Fibroblast of lung (primary cell): ENCODE measurements around the gene S100A12. TPM values are rescaled to one million over a fixed set of nuclear protein-coding genes. Genes with fewer than 3 reads are reported as not detected.

Experiments used
- DNase-seq, 2 donors: peaks; one replicate each; pipeline versions ENCODE4 v3.0.0 to v3.0.0-alpha.2; 2010; ENCODE audit warnings: low read depth in 2 of 2
- H2AFZ ChIP-seq: 2 replicates; pipeline ENCODE4 v1.5.1; 2012; ENCODE audit warnings: low read length, control low read depth, inconsistent platforms
- H3K27ac ChIP-seq: 2 replicates; pipeline ENCODE4 v1.5.1; 2011; ENCODE audit warnings: low read length, control low read depth; ENCODE audit not compliant: insufficient read depth
- H3K27me3 ChIP-seq: 2 replicates; pipeline ENCODE4 v1.5.1; 2011; ENCODE audit warnings: mild to moderate bottlenecking, low read length; ENCODE audit not compliant: control insufficient read depth, insufficient read depth
- H3K36me3 ChIP-seq: 2 replicates; pipeline ENCODE4 v1.5.1; 2011; ENCODE audit warnings: low read length; ENCODE audit not compliant: control insufficient read depth, insufficient read depth
- H3K4me1 ChIP-seq: 2 replicates; pipeline ENCODE4 v1.5.1; 2011; ENCODE audit warnings: low read length; ENCODE audit not compliant: control insufficient read depth, insufficient read depth; ENCODE audit errors: extremely low read depth
- H3K4me2 ChIP-seq: 2 replicates; pipeline ENCODE4 v1.5.1; 2011; ENCODE audit warnings: low read length, control low read depth; ENCODE audit not compliant: insufficient read depth; ENCODE audit errors: extremely low read depth
- H3K4me3 ChIP-seq, 4 experiments: fragments of 200-600 bp in 1 of 4; sonication (generic) in 1 of 4; replicated peaks in 1 of 4; 2 replicates each; pipeline ENCODE4 v1.5.1; 2011 to 2016; ENCODE audit warnings: low read length in 4 of 4, low read depth in 3 of 4, mild to moderate bottlenecking in 3 of 4, control low read depth in 2 of 4, inconsistent platforms in 1 of 4, mixed read lengths in 1 of 4; ENCODE audit not compliant: insufficient read depth in 1 of 4; ENCODE audit errors: control extremely low read depth in 1 of 4
- H3K79me2 ChIP-seq: 2 replicates; pipeline ENCODE4 v1.5.1; 2012; ENCODE audit warnings: mild to moderate bottlenecking, low read length, inconsistent platforms; ENCODE audit not compliant: control insufficient read depth, insufficient read depth
- H3K9ac ChIP-seq: 2 replicates; pipeline ENCODE4 v1.5.1; 2011; ENCODE audit warnings: mild to moderate bottlenecking, low read length, control low read depth; ENCODE audit not compliant: insufficient read depth
- H3K9me3 ChIP-seq: 2 replicates; pipeline ENCODE4 v1.5.1; 2012; ENCODE audit warnings: low read depth, low read length; ENCODE audit not compliant: control insufficient read depth, insufficient read depth
- H4K20me1 ChIP-seq: 2 replicates; pipeline ENCODE4 v1.5.1; 2011; ENCODE audit warnings: low read length; ENCODE audit not compliant: control insufficient read depth, insufficient read depth; ENCODE audit errors: extremely low read depth
- CTCF ChIP-seq, 2 donors: IDR thresholded peaks in 1 of 2; conservative IDR thresholded peaks in 1 of 2; 1 replicate in 1 of 2; 2 replicates in 1 of 2; pipeline ENCODE4 v1.5.1; 2011 to 2012; ENCODE audit warnings: low read length in 2 of 2, control low read depth in 1 of 2, inconsistent platforms in 1 of 2, low read depth in 1 of 2, mild to moderate bottlenecking in 1 of 2
- EZH2 ChIP-seq: IDR thresholded peaks from 2 replicates; pipeline ENCODE4 v1.5.1; 2012; ENCODE audit warnings: low read length, control low read depth, mild to moderate bottlenecking; ENCODE audit errors: missing control alignments
- polyA plus RNA-seq, 2 donors: library from polyadenylated mRNA; depleted of rRNA in 1 of 2; stranded (reverse) in 1 of 2; unstranded in 1 of 2; fragments of >200 nt; gene quantifications; 2 replicates each; pipeline ENCODE4 v1.2.1, GENCODE V29; 2011 to 2012; ENCODE audit warnings: missing spikeins in 1 of 2
- total RNA-seq: library from RNA; depleted of rRNA; stranded (reverse); fragments of >200 nt; gene quantifications from 2 replicates; pipeline ENCODE4 v1.2.1, GENCODE V29; 2014

The S100A12 gene
- total and polyA plus RNA-seq, 2 donors (not counting 1 experiment from before 2014, with no cell fraction given): not detected

GRCh38 chr1:153341431-153341934 is 33.9 kb downstream of the S100A12 start:
- TF ChIP-seq CTCF (conservative IDR thresholded peaks at IDR 0.05 in 1 of 2, IDR thresholded peaks at IDR 0.05 in 1 of 2; ENCODE audit: low read depth in 1 of 2, low read length in 2 of 2): no peak
- TF ChIP-seq EZH2: no peak
- no peak overlapping the region for H3K27ac ChIP-seq
- H3K4me1 ChIP-seq: no peaks in the 10 kb centered on the region
- no peak overlapping the region for H3K9ac ChIP-seq
- no peaks in the 10 kb centered on the region for H4K20me1 ChIP-seq
- H3K36me3 ChIP-seq: no peaks in the 10 kb centered on the region
- no peak overlapping the region for H3K4me2 ChIP-seq
- H3K79me2 ChIP-seq: no peaks in the 10 kb centered on the region
- no peak overlapping the region for H2AFZ ChIP-seq
- H3K9me3 ChIP-seq: no peaks in the 10 kb centered on the region
- H3K27me3 ChIP-seq: peaks cover 12% of the 10 kb centered on the region
- DNase-seq: no peak
- H3K4me3 ChIP-seq: no peak overlapping the region

- H2AFZ ChIP-seq: no peak overlapping the region
- H3K79me2 ChIP-seq: no peaks in the 10 kb centered on the region
- H3K4me2 ChIP-seq: no peak overlapping the region
- DNase-seq: no peak
- H3K4me3 ChIP-seq: no peak overlapping the region
- no peak overlapping the region for H3K9ac ChIP-seq
- H3K9me3 ChIP-seq: no peaks in the 10 kb centered on the region
- H3K27ac ChIP-seq: no peak overlapping the region
- no peaks in the 10 kb centered on the region for H3K4me1 ChIP-seq
- H3K27me3 ChIP-seq: peaks cover 10% of the 10 kb centered on the region
- TF ChIP-seq CTCF (conservative IDR thresholded peaks at IDR 0.05 in 1 of 2, IDR thresholded peaks at IDR 0.05 in 1 of 2; ENCODE audit: low read depth in 1 of 2, low read length in 2 of 2): no peak
- no peak for TF ChIP-seq EZH2
- no peaks in the 10 kb centered on the region for H3K36me3 ChIP-seq
- H4K20me1 ChIP-seq: no peaks in the 10 kb centered on the region
Observed at GRCh38 chr1:153340356-153340755, 35.1 kb downstream of the S100A12 start.

- H3K27ac ChIP-seq: no peak overlapping the region
- peaks cover 10% of the 10 kb centered on the region for H3K27me3 ChIP-seq
- H2AFZ ChIP-seq: no peak overlapping the region
- no peak for TF ChIP-seq CTCF (conservative IDR thresholded peaks at IDR 0.05 in 1 of 2, IDR thresholded peaks at IDR 0.05 in 1 of 2; ENCODE audit: low read depth in 1 of 2, low read length in 2 of 2)
- TF ChIP-seq EZH2: no peak
- no peak overlapping the region for H3K9ac ChIP-seq
- no peak overlapping the region for H3K4me2 ChIP-seq
- DNase-seq: no peak
- no peaks in the 10 kb centered on the region for H4K20me1 ChIP-seq
- H3K36me3 ChIP-seq: no peaks in the 10 kb centered on the region
- no peaks in the 10 kb centered on the region for H3K4me1 ChIP-seq
- no peaks in the 10 kb centered on the region for H3K9me3 ChIP-seq
- H3K79me2 ChIP-seq: no peaks in the 10 kb centered on the region
- no peak overlapping the region for H3K4me3 ChIP-seq
Observed at GRCh38 chr1:153339802-153340201, 35.6 kb downstream of the S100A12 start.
